KOPT-K1 (cell line): ENCODE data around the gene DENND5B.
"Not testable (repeated sequence)": the region's sequence is repeated elsewhere in the genome, so short reads cannot be mapped to it uniquely, and the experiment has no call there.

Experiments used
- H3K27ac ChIP-seq: fragments of 200-600 bp; sonication (generic); 2 replicates; pipeline ENCODE4 v1.5.1; 2016; ENCODE audit warnings: antibody characterized with exemption, mild to moderate bottlenecking, low read depth, low read length; ENCODE audit not compliant: poor library complexity, severe bottlenecking
- H3K36me3 ChIP-seq: fragments of 200-600 bp; sonication (generic); 2 replicates; pipeline ENCODE4 v1.5.1; 2017; ENCODE audit warnings: antibody characterized with exemption, mild to moderate bottlenecking, low read length, moderate library complexity; ENCODE audit not compliant: insufficient read depth
- H3K9me3 ChIP-seq: fragments of 200-600 bp; sonication (generic); 2 replicates; pipeline ENCODE4 v1.5.1; 2017; ENCODE audit warnings: antibody characterized with exemption, low read length, mild to moderate bottlenecking; ENCODE audit not compliant: insufficient read depth, poor library complexity, severe bottlenecking

Gene DENND5B

GRCh38 chr12:31456562-31456961 lies 134.4 kb downstream of the DENND5B start:
- Histone ChIP-seq H3K9me3 (no peaks in the 10 kb centered on the region), H3K36me3 (no peaks in the 10 kb centered on the region), H3K27ac (no peak overlapping the region)

GRCh38 chr12:31444736-31445135 lies 146.2 kb downstream of the DENND5B start:
- no peaks in the 10 kb centered on the region for H3K36me3 ChIP-seq
- no peaks in the 10 kb centered on the region for H3K9me3 ChIP-seq
- no peak overlapping the region for H3K27ac ChIP-seq

GRCh38 chr12:31440586-31440985 lies 150.3 kb downstream of the DENND5B start:
- Histone ChIP-seq H3K27ac (no peak overlapping the region), H3K36me3 (no peaks in the 10 kb centered on the region), H3K9me3 (no peaks in the 10 kb centered on the region)

GRCh38 chr12:31440134-31440533 lies 150.8 kb downstream of the DENND5B start:
- Histone ChIP-seq H3K27ac (no peak overlapping the region), H3K36me3 (no peaks in the 10 kb centered on the region), H3K9me3 (no peaks in the 10 kb centered on the region)

GRCh38 chr12:31431721-31432240 lies 159.2 kb downstream of the DENND5B start:
- no peak overlapping the region for H3K27ac ChIP-seq
- H3K36me3 ChIP-seq: no peaks in the 10 kb centered on the region
- no peaks in the 10 kb centered on the region for H3K9me3 ChIP-seq

- Histone ChIP-seq H3K9me3 (no peaks in the 10 kb centered on the region), H3K27ac (no peak overlapping the region), H3K36me3 (no peaks in the 10 kb centered on the region)
Measured at GRCh38 chr12:31423405-31423804, 167.5 kb downstream of the DENND5B start.

GRCh38 chr12:31412292-31412801 lies 178.6 kb downstream of the DENND5B start:
- no peaks in the 10 kb centered on the region for H3K9me3 ChIP-seq
- H3K27ac ChIP-seq: no peak overlapping the region
- H3K36me3 ChIP-seq: no peaks in the 10 kb centered on the region

- no peak overlapping the region for H3K27ac ChIP-seq
- no peaks in the 10 kb centered on the region for H3K9me3 ChIP-seq
- H3K36me3 ChIP-seq: no peaks in the 10 kb centered on the region
Measured at GRCh38 chr12:31408763-31409162, 182.2 kb downstream of the DENND5B start.

GRCh38 chr12:31407562-31407961 lies 183.4 kb downstream of the DENND5B start:
- Histone ChIP-seq H3K27ac (no peak overlapping the region), H3K36me3 (no peaks in the 10 kb centered on the region), H3K9me3 (no peaks in the 10 kb centered on the region)

- no peaks in the 10 kb centered on the region for H3K36me3 ChIP-seq
- H3K9me3 ChIP-seq: no peaks in the 10 kb centered on the region
- H3K27ac ChIP-seq: no peak overlapping the region
Measured at GRCh38 chr12:31406345-31406744, 184.6 kb downstream of the DENND5B start.

GRCh38 chr12:31405021-31405420 lies 185.9 kb downstream of the DENND5B start:
- H3K36me3 ChIP-seq: no peaks in the 10 kb centered on the region
- H3K9me3 ChIP-seq: no peaks in the 10 kb centered on the region
- H3K27ac ChIP-seq: no peak overlapping the region

GRCh38 chr12:31403099-31403607 lies 187.8 kb downstream of the DENND5B start:
- H3K36me3 ChIP-seq, H3K27ac ChIP-seq, H3K9me3 ChIP-seq: not testable (repeated sequence)

GRCh38 chr12:31393004-31393550 lies 197.9 kb downstream of the DENND5B start:
- Histone ChIP-seq H3K27ac (no peak overlapping the region), H3K9me3 (no peaks in the 10 kb centered on the region), H3K36me3 (no peaks in the 10 kb centered on the region)

- Histone ChIP-seq H3K27ac (no peak overlapping the region), H3K36me3 (no peaks in the 10 kb centered on the region), H3K9me3 (no peaks in the 10 kb centered on the region)
Measured at GRCh38 chr12:31390991-31391390, 199.9 kb downstream of the DENND5B start.

- Histone ChIP-seq H3K36me3 (no peaks in the 10 kb centered on the region), H3K9me3 (no peaks in the 10 kb centered on the region), H3K27ac (no peak overlapping the region)
Measured at GRCh38 chr12:31388713-31389112, 202.2 kb downstream of the DENND5B start.

- no peak overlapping the region for H3K27ac ChIP-seq
- H3K9me3 ChIP-seq: no peaks in the 10 kb centered on the region
- H3K36me3 ChIP-seq: no peaks in the 10 kb centered on the region
Measured at GRCh38 chr12:31387466-31387865, 203.5 kb downstream of the DENND5B start.
